ENCODE measurements around the gene ITGA2.

The ITGA2 gene

DNA sequence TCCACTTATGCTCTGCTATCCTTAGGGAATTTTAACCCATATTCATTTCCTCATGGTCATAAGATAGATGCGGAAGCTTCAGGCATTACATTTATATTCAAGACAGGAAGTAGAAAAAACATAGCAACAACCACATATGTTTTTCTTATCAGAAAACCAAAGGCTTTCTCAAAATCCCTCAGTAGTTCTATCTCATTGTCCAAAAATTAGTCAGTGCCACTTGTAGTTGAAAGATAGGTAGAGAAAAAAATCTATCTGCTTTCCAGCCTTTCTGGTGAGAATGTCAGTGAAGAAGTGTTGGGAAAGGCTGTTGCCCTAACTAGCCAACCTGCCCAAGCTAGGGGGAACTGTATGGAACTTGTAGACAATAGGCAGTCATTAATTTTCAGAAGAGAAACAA is 143.9 kb downstream of the ITGA2 start:
- TF ChIP-seq POLR2AphosphoS5 (IDR thresholded peaks at IDR 0.05; ENCODE audit: low read depth, low read length): no peak
- TF ChIP-seq TAF1 (IDR thresholded peaks at IDR 0.05; ENCODE audit: low read depth, low read length): no peak
- TF ChIP-seq POU2F2 (IDR thresholded peaks at IDR 0.05; ENCODE audit: low read depth, low read length): no peak
- TF ChIP-seq POLR2A (IDR thresholded peaks at IDR 0.05; ENCODE audit: low read depth, low read length): no peak
- no peak for TF ChIP-seq SPI1 (IDR thresholded peaks at IDR 0.05; ENCODE audit: low read depth, low read length)
- TF ChIP-seq PAX5 (IDR thresholded peaks at IDR 0.05; ENCODE audit: insufficient read depth, low read length, severe bottlenecking): no peak
- FAIRE-seq (no peak), DNase-seq (ENCODE audit: insufficient read length, low spot score) (no peak)

All from GM12891 (cell line).